CD4-positive, alpha-beta T cell treated with Interleukin-6 at 100 ng/mL for 8 hours (primary cell): ENCODE results near the gene IGFBP4.

Source experiments
- DNase-seq: peaks from one replicate; pipeline ENCODE4 v3.0.0-alpha.2; 2020; ENCODE audit warnings: mixed read lengths, low spot score

IGFBP4 gene

GRCh38 chr17:40456396-40456951 lies 13.2 kb downstream of the IGFBP4 start:
- no peak for DNase-seq

- DNase-seq: no peak
Observed at GRCh38 chr17:40457369-40457768, 14.1 kb downstream of the IGFBP4 start.

GRCh38 chr17:40457964-40458791 lies 14.9 kb downstream of the IGFBP4 start:
- no peak for DNase-seq

- DNase-seq: no peak
Observed at GRCh38 chr17:40458851-40459482, 15.7 kb downstream of the IGFBP4 start.

GRCh38 chr17:40459636-40460603 lies 16.7 kb downstream of the IGFBP4 start:
- DNase-seq: no peak

- DNase-seq: no peak
Observed at GRCh38 chr17:40460604-40460967, 17.3 kb downstream of the IGFBP4 start.

- no peak for DNase-seq
Observed at GRCh38 chr17:40460968-40461731, 17.9 kb downstream of the IGFBP4 start.

GRCh38 chr17:40461732-40462342 lies 18.6 kb downstream of the IGFBP4 start:
- DNase-seq: no peak

- no peak for DNase-seq
Observed at GRCh38 chr17:40462343-40463121, 19.3 kb downstream of the IGFBP4 start.

- no peak for DNase-seq
Observed at GRCh38 chr17:40463122-40463550, 19.9 kb downstream of the IGFBP4 start.

GRCh38 chr17:40464392-40464855 lies 21.2 kb downstream of the IGFBP4 start:
- DNase-seq: no peak

GRCh38 chr17:40466298-40466971 lies 23.2 kb downstream of the IGFBP4 start:
- no peak for DNase-seq

- no peak for DNase-seq
Observed at GRCh38 chr17:40467281-40467867, 24.1 kb downstream of the IGFBP4 start.

GRCh38 chr17:40468560-40468959 lies 25.3 kb downstream of the IGFBP4 start:
- DNase-seq: no peak

GRCh38 chr17:40469805-40470675 lies 26.8 kb downstream of the IGFBP4 start:
- DNase-seq: no peak

GRCh38 chr17:40470932-40471828 lies 27.9 kb downstream of the IGFBP4 start:
- no peak for DNase-seq
